GM12872 (cell line): ENCODE results near the gene NOX5.

Experiments
- CTCF ChIP-seq: IDR thresholded peaks from 3 replicates; pipeline ENCODE4 v1.5.1; 2011; ENCODE audit warnings: low read depth, mild to moderate bottlenecking, low read length, moderate library complexity; ENCODE audit not compliant: insufficient read depth

NOX5 gene

GRCh38 chr15:69045802-69046201 is 31.3 kb downstream of the NOX5 start:
- no peak for TF ChIP-seq CTCF

GRCh38 chr15:69046781-69047180 is 32.3 kb downstream of the NOX5 start:
- no peak for TF ChIP-seq CTCF

- no peak for TF ChIP-seq CTCF
Measured at GRCh38 chr15:69049976-69050375, 35.5 kb downstream of the NOX5 start.

GRCh38 chr15:69055251-69055650 is 40.8 kb downstream of the NOX5 start:
- TF ChIP-seq CTCF = no peak

GRCh38 chr15:69056365-69056764 is 41.9 kb downstream of the NOX5 start:
- TF ChIP-seq CTCF = no peak

- TF ChIP-seq CTCF = peak; percentile 84
Measured at GRCh38 chr15:69058830-69059556, 44.5 kb downstream of the NOX5 start.

GRCh38 chr15:69059557-69059943 is 45.1 kb downstream of the NOX5 start:
- no peak for TF ChIP-seq CTCF

- TF ChIP-seq CTCF = no peak
Measured at GRCh38 chr15:69060041-69060481, 45.6 kb downstream of the NOX5 start.
